HG02973 (cell line): ENCODE measurements around the gene CDHR4.
"Not testable (repeated sequence)": the region's sequence is repeated elsewhere in the genome, so short reads cannot be mapped to it uniquely, and the experiment has no call there.

Experiments
- ATAC-seq: cut with Tn5 transposase; IDR thresholded peaks from one replicate; pipeline ENCODE4 v1.9.1; 2021; ENCODE audit warnings: moderate library complexity; ENCODE audit not compliant: unreplicated experiment

Gene CDHR4

DNA sequence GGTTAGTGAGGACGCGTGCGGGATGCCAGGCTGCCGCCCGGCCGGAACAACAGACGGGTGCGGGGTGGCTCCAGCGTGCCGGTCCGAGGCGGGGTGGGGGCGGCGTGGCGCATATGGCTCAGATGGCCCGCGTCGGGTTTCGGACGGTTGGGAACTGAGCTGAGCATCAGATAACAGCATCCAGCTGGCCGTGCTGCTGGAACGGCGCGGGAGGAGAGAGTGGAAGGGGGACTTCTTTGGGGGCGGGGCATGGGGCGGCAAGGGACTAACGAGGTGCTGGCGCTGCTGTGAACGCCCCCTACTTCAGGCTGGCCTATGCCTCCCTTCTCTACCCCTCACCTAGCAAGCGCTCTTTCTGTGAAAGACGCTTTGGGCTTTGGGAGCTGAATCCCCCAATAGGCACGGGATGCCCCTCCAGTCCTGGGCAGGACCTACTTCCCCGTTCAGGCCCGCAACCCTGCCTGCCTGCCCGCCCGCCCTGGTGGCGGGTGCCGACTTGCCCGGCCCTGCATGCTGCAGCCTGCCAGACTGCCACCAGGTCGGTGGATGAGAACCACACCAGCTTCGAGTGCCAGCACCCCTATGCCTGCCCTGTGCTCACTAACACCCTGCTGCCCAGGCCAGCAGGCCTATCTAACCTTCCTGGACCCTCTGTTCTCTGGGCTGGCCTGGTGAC is 3.9 kb upstream of the CDHR4 start:
- peak; percentile 15 for ATAC-seq

DNA sequence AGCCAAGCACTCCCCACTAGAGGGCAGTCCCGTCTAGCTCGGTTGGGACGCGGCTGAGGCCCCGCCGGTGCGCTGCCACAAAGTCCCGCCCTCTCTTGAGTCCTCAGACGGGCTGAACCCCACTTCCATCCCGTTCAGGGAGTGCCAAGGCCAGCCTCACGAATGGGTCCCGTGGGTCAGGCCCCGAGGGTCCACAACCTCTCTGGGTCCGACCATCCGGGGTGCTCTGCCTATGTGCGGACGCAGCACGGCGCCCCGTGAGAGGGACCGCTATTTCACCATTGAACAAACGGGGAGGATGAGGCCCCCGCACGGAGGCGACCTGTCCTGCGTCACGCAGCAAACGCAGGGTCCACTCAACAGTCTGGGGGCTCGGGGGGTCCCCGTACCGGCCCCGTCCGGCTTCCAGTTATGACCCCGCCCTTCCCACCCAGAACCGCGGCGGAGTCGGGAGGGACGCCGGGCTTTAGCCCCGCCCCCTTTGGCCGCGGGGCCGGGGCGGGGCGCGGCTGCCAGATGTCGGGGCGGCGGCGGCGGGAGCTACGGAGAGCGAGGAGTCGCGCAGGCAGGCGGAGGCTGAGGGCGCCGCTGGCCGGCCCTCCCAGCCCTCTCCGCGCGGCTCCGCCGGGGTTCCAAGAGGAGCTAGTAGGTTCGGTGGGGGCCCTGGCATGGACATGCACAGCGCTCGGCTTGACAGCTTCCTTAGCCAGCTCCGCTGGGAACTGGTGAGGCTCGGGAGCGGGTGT is 3.2 kb upstream of the CDHR4 start, which contains the start of gene INKA1:
TSS of gene INKA1 (plus strand) at position 543 of the 746 bp plus-strand sequence. CDS start at position 675, 132 bp downstream.
- peak; percentile 54 for ATAC-seq

DNA sequence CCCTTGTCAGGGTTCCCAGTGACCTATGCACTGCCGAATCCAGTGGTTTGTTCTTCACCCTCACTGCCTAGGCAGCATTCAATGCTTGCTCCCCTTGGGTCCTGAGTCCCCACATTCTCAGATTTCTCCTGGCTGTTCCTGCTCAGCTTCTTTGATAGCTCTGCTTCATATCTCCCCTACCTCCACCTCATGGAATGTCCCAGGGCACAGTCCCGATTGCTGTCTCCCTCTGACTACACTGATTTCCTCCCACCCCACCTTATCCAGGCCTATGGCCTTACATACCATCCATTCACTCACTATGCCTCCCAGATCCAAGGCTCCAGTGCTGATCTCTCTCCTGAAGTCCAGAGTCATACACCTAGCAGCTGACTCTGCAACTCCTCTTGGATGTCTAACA is 1.5 kb upstream of the CDHR4 start:
- no peak for ATAC-seq

DNA sequence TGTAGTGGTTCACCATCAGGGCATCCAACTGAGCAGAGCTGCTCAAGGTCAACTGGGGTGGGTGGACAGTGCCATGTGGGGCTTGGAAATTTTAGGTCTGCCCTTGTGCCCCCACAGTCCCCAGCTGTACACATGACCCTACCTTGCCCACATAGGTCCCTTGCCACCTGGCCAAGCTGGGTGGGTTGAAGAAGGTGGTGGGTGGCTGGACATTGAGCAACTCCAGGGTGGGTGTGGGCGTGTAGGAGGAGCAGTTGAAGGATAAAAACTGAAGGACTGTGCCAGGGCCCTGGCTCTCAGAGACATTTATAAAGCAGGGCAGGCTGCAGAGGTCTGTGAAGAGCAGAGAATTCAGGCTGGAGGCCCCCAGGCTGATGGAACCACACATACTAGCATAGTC is 568 bp downstream of the CDHR4 start:
- ATAC-seq: no peak

DNA sequence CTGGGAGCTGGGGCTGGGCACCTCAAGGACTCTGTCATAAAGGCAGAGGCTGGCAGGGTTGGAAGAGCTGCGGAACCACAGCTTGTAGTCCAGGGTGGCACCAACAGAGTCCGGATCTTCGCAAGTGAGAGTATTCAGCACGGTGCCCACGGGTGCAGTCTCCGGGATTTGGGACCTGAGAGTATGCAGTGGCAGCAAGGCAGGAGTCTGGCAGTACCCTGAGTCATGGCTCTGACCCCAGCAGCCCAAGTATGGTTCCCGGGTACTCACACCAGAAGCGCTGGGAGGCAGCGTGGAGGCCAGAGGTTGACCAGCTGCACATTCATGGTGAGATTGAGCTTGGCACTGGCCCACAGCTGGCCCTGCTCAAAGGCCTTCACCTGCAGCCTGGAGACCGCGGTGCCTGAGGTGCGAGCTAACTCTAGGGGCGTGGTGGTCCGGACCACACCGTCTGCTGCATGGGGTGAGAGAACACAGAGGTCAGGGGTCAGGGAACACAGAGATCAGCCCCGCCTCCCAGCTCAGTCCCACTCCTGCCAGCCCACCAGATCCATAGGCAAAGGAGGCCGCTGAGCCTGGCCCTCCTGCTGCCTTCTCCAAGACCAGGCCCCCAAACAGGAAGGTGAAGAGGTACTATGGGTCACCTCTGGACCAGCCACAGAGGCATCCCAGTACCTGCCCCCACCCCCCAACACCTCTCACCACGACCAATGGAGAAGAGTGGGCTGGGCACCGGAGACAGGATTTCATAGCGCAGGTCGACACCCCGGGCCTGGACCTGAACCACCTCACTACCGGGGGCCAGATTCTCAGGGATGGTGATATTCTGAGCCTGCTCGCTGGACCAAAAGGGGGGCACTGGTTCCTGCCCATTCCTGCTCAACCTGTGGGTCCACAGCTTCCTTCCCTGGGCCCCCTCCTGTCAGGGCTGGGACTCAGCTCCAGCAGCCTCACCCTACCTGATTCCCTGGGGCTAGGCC is 4.5 kb downstream of the CDHR4 start:
- no peak for ATAC-seq

DNA sequence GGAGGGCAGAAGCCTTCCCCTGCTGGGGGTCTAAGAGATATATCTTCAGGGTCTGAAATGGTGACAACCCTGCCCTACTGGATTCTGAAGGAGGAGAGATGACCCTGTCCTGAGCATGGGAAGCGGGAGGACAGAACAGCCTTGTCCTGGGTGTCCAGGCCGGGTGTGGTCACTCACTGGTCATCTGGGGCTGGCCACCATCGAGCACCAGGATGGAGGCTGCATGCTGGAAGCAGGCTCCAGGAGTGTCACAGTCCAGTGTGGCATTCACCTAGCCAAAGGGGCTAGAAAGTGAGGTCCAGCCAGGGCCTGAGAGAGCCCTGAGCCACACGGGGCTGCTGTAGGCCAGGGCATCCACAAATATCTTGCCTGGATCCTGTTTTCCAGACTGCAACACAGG is 5.2 kb downstream of the CDHR4 start:
- ATAC-seq: no peak

DNA sequence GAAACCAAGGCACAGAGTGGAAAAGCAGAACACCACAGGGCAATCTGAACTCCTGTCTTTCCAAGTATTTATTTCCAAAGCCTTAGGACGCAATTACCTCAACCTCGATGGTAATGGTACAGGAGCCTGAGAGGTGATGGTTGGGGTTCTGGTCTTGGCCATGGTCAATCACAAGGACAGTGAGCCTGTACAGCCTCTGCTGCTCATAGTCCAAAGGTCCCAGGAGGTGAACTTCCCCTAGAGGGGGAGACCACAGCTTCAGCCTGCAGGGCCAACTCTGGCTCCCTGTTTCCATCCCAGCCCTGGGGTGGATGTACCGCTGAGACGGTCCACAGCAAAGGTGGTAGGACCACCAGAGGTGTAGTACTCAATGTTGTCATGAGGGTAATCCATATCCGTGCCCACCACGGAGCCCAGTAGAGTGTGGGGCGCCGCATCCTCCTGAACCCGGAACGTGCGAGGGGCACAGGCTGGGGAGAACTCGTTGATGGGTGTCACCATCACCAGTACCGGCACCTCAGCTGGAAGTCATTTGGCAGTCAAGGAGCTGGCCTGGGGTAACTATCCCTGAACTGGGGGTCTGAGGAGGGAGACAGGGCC is 6.1 kb downstream of the CDHR4 start:
- no peak for ATAC-seq

DNA sequence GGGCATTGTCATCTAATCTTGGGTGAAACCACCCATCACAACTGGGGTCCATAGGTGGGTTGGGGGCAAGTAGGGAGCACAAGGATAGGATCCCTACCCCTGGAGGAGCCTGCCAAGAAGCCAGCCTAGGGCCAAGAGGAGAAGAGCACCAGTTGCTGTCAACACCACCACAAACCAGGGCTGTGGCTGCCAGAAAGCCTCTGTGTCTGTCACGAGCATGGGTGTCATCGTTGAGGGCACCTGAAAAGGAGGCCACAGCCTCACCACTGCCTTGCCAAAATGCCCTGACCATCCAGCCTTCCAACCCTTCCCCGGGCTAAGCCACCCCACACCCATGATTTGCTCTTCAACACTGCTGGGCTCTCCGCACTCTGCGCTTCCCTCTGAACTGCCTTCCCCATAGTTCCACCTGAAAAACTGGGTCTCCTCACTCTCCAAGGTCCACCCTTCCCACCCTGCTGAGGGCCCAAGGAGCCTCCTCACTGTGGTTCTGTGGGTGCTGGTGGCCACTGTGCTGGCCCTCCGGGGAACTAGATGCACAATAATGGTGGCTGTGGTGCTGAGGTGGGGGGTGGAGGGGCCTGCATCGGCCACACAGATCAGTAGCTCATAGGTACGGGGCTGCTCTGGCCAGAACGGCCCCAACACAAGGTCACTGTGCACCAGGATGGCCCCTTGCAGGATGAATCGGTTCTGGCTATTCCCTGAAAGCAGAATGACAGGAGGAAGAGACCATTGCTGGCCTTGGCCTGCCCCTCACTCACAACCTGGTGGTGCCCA is 7.1 kb downstream of the CDHR4 start:
- no peak for ATAC-seq

DNA sequence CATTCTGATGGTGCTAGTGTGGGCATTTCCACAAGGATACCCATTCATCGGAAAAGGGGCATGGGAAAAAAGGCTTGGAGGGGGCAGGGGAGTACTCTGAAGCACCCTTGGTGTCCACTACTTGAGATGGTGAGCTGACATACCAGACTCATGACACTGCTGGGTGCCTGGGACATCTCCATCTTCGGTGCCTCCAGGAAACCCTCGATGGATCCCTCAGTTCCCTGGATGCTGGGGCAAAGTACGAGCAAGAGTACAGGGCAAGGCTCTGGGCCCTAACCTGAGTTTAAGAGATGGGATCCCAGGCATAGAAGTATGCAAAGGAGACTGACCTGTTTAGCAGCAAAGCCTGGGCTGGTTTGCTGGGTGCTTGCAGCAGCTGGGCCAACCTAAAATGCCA is 8.1 kb downstream of the CDHR4 start:
- ATAC-seq: no peak

DNA sequence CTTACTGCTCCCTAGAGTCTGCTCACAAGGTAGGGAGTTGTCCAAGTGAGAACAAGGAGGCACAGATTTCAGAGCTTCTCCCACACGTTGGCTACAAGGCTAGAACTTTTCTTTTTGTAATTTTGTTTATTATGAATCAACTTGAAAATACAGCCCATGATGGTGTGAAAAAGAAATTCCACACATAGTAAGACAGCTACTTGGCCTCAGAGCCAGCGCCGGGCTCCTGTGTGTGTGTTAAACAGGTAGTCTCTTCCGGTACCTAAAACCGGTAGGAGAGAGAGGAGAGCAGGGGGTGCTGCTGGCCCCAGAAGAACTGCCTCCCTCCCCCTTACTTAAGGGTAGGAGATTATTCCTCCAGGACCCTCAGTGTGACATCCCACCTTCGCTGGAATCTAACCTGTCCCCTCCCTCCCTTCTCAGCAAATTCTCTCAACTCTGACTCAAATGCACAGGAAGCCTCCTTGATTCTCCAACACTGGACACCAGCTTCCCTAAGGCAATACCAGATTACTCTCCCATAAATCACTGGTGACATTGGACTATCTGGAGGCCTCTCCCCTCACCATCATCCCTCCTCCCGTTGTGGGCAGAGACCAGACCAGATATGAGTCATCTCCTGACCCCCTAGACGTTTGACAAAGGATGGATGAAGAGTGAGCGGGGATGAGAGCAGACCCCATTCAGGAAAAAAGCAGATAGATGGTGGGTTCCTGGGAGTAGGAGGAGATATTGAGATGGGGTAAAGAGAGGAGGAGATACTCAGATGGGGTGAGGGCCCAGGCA is 8.9 kb downstream of the CDHR4 start:
- ATAC-seq: no peak

DNA sequence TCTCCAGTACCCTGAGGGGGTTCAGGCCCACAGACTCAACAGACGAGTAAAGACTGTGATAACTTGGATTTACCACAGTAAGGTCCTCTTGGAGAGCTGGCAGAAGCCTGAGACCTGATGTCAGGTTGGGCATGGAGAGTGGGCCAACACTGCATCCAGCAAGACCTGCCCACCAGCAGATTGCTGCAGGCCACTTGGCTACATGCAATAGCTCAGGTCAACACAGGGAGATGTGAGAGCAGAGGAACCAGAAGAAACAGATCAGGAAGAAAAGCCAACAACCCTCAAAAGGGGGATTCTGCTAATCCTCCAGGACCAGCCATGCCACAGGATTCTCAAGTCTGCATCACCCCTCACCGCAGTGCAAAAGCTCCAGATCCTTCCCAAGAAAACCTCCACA is 11.6 kb downstream of the CDHR4 start:
- ATAC-seq: no peak

DNA sequence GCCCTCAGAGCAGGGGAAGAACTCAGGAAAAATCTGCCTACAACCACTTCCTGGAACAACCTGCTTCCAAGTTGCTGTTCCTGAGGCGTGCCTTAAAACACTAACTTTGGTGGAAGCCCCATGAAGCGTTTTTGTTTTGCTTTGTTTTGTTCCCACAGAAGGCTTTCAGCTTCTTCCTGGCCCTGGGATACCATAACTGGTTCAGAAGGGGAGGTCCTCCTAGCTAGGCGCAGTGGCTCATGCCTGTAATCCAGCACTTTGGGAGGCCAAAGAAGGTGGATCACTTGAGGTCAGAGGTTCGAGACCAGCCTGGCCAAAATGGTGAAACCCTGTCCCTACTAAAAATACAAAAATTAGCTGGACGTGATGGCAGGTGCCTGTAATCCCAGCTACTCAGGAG is 12.1 kb downstream of the CDHR4 start:
- no peak for ATAC-seq

DNA sequence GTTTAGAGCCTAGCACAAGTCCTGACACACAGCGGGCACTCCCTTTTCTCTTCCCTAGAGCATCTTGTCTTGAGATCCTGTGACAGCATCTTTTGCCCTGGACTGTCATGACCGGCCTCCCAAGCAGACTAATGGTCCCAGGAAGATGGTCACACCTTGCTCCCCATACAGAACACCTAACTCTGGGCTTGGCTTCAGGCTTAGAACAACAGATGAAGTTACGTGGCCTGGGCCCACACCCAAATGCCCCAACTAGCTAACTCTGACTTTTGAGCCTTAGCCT is 12.6 kb downstream of the CDHR4 start:
- ATAC-seq: no peak

DNA sequence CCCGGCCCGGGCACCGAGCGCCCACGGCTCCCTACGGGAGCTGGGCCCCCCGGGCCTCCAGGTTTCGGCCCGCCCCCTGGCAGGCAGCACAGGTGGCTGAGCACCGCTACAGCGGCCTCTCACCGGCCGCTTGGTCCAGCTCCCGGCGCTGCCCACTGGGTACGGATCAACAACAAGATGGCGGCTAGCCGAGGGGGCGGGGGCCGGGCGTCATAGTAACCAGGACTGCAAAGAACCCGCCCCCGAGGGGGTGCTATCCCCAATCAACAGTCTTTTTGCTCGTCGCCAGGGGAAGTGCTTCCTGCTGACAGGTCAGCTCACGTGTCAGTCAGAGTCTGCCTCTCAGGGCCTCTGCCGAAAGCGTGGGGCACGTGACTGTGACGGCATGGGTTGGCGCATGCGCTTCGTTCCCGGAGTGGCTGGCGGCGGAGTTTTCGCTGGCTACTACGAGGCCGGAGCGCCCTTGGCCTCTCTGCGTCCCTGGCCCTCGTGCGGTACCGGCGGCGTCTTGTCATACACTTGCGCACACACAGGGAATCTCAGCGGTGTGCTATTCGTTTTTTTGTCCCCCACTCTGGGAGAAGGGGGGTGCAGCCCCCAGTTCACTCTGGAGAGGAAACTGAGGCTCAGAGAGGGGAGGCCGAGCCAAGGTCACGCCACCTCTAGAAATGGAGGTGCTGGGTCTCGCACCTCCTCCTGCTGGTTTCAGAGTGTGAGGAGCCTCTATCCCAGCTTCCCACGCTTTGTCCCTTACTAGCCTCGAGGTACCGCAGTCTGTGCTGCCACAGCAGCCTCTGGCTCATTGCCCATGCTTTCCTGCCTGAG is 13.1 kb downstream of the CDHR4 start, which contains the start of gene IP6K1:
TSS of gene IP6K1 (minus strand) at position 186 of the 825 bp plus-strand sequence. CDS start 38,502 bp downstream, outside the sequence.
- ATAC-seq: peak; percentile 96

DNA sequence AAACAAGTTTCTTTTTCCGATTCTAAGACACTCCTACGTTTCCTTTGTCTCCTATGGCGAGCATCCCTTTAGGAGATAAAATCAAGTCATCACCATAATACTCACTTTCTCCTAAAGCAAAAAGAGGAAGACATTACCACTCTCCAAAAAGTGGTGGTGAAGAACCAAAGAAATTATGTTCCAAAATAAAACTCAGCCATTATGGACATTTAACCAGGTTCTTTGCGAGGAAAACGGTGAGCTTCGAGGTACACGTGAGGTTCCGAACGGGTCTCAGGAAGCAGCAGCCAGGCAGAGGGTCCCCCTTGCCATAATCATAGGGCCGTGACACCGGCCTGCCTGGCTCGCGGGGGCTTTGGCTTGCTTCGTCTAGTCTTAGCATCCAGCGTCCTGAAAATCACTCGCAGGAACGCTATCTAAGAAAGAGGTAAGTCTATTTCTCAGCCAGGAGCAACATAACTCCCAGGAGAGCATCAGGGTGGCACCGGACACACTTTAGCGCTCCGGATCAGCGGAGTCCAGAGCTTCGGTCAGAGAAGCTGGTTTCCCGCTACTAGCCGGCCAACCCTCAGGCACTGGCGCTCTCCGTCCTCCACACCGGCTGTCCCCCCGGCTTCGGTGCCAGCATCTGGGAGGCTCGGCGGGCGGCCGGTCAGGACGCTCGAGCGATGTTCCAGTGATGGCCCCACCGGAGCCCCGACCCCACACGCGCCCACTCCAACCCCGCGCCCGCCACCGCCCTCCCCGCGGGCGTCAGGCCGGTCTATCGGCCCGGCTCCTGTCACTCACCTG is 13.9 kb downstream of the CDHR4 start:
- peak; percentile 41 for ATAC-seq

DNA sequence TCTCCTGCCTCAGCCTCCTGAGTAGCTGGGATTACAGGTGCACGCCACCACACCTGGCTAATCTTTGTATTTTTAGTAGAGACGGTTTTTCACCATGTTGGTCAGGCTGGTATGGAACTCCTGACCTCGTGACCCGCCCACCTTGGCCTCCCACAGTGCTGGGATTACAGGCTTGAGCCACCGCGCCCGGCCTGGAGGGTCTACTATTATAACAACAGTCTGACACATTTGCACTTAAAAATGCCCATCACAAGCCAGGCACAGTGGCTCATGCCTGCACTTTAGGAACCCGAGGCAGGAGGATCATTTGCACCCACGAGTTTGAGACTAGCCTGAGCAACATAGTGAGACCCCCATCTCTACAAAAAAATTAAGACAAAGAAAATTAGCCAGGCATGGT is 17.4 kb downstream of the CDHR4 start:
- not testable (repeated sequence) for ATAC-seq

DNA sequence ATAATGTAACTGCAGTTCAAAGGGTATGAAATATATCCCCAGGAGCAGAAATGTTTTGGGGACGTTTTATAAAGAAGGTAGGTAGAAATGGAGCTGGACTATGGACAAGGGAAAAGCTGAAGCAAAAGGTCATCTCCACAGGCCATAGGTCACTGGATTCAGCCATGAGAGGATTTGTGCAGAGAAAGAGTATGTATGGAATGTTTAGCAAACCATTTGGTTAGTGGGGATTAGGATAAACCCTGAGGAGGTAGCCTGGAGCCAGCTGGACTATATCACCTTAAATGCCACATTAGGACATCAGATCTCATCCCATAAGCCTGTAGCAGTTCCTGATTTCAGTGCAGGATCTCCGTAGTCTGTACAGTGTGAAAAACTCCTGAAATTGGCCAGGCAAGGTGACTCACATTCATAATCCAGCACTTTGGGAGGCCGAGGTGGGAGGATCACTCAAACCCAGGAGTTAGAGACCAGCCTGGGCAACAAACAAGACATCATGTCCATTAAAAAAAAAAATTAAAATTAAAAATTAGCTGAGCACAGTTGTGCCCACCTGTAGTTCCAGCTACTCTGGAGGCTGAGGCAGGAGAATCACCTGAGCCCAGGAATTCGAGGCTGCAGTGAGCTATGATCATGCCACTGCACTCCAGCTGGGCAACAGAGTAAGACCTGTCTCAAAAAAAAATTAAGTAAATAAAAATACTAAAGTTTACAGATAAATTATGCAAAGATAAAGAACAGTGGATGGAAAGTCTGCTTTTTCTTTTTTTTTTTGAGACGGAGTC is 18.1 kb downstream of the CDHR4 start:
- ATAC-seq: no peak
